ENCODE data around the gene DNAJC5G.
"Not testable (repeated sequence)": the region's sequence is repeated elsewhere in the genome, so short reads cannot be mapped to it uniquely, and the experiment has no call there.

DNAJC5G gene

GRCh38 chr2:27312152-27312551 is 36.9 kb downstream of the DNAJC5G start:
- DNase-seq = no peak

GRCh38 chr2:27313882-27314645 is 38.8 kb downstream of the DNAJC5G start:
- DNase-seq = no peak

DNA sequence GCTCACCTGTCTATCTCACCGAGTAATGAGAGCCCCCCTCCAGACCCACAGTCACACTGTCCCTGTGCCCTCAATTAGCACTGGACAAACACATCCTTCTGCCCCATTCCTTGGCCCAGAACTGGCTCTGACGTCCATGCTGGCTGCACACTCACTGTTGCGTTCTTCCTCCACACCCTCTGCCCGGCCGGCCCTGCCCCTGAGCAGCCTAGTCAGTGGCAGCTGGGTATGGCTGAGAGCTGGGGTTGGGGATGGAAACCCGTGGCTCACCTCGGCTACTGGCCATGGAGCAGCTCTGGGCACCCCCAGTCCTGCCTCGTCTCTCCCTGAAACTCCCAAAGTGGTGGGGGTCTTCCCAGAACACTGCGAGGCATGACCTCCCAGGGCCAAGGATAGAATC is 39.5 kb downstream of the DNAJC5G start:
- DNase-seq = no peak

DNA sequence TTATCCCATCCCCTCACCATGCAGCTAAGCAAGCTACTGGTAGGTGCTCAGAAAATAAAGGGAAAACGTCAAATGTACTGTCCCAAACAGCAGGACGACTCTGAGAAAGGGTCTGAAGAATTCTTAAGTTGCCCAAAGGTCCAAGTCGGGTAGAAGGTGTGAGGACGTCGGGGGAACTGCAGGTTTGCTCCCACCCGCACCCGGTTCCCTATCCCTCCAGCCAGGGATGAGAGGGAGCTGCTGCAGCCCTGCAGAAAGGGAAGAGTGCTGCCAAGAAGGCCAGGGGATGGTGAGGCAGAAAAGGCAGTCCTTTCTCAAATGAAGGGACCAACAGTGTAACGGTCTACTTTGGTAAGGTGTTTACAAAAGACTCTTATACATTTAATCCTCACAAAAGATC is 39.9 kb downstream of the DNAJC5G start:
- DNase-seq = no peak

DNA sequence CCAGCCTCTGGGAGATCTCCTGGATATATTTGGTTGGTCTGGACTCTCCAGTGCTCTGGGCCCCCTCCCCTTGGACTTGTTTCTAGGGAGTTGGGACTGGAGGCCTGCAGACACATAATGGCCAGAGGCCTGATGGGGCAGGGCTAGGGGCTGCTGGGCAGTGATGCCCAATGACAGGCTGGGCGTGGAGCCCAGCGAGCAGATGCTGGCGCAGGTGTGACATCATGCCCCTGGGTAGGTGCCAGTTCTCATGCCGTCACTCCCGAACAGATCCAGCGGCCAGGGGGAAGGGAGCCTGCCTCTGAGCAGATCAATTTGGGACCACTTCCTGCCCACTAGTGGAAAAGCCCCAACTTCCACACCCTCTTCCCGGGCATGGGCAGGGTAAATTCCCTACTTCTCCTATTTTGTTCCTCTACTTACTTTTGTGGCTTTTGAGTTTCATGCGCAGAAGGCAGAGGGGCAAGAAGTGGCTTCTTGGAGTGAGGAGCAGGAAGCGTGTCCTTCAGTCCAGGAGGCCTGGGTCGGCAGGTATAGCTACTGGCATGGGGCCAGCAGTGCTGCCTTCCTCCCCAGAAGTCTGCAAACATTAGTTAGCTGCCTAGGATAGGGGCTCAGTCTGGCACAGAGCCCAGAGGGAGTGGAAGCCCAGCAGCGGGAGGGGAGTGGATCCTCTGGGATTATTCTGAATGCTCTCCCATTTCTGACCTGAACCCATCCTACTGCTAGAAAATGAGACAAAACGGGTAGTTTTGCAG is 41.6 kb downstream of the DNAJC5G start:
- DNase-seq = no peak

GRCh38 chr2:27319839-27320238 is 44.6 kb downstream of the DNAJC5G start:
- not testable (repeated sequence) for DNase-seq

DNA sequence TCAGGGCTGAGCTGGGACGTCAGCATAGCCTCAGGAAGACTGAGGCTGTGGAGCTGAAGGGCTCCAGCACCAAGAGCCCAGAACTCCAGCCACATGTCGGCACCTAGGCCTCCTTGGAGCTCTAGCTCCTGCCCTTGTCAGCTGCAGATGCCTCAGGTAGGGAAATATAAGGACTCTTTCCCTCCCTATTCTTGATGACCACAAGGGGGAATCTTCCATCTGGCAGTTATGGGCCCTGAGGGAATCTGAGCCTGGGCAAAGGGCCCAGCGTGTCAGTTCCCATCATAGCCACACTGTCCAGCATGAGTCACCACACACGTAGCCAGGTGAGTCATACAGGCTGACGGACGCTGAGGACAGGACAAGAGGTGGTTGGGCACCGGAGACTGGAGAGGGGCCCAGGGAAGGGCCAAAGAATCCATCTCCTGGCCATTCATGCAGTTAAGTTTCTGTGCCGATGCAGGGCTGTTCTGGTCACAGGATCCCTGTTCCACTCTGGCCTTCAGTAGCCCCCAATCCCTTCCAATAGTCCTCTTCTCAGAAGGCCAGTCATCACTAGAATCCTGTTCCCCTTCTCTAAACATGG is 45.8 kb downstream of the DNAJC5G start:
- DNase-seq = peak; percentile 85

- no peak for DNase-seq
Measured at GRCh38 chr2:27322301-27322765, 47.1 kb downstream of the DNAJC5G start.

GRCh38 chr2:27322766-27323595 is 47.7 kb downstream of the DNAJC5G start, which contains the start of gene MPV17:
TSS of gene MPV17 (minus strand) at chr2:27323097. CDS start at chr2:27322517, 580 bp downstream.
- DNase-seq = peak; percentile 76

- DNase-seq = no peak
Measured at GRCh38 chr2:27323596-27324285, 48.5 kb downstream of the DNAJC5G start.

DNA sequence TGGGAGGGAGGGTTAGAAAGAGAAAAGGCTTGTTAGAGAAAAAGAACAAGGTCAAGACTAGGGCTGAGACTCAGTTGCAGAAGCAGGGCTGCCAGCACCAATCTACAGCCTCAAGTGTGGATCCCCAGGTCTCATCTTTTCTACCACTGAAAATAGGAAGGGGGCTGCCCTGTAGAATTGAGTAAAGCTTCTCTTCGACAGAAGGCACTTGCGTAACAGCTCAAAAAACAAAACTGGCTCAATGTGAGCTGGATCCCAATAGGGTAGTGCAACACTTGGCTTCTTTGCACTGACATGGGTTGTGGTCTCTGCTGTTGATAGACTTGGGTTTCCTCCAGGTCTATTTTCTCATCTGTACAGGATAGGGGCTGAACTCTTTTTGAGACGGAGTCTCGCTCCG is 49.5 kb downstream of the DNAJC5G start:
- no peak for DNase-seq
